CD4-positive, alpha-beta memory T cell (primary cell): Measurements from ENCODE around the gene BLM. TPM values are rescaled to one million over a fixed set of nuclear protein-coding genes. Genes with fewer than 3 reads are reported as not detected.

ENCODE experiments used
- CTCF ChIA-PET: fragments of 350-600 bp; sonication (Branson Sonifier 250); formaldehyde crosslinking; loops from one replicate; lab custom pipeline; 2021; ENCODE audit warnings: inconsistent platforms; ENCODE audit not compliant: partially characterized antibody; lab: Charles Lee
- POLR2A ChIA-PET: fragments of 350-600 bp; sonication (Branson Sonifier 250); formaldehyde crosslinking; loops from one replicate; lab custom pipeline; 2021; ENCODE audit not compliant: partially characterized antibody; lab: Charles Lee
- DNase-seq, 5 donors: peaks; one replicate each; pipeline versions ENCODE4 v3.0.0 to v3.0.0-alpha.2; 2020 to 2022; ENCODE audit warnings: mixed read lengths in 1 of 5
- H3K27ac ChIP-seq: one replicate; pipeline ENCODE4 v1.7.0; 2013; ENCODE audit warnings: low read depth, low read length
- H3K27me3 ChIP-seq: 2 replicates; pipeline ENCODE4 v1.7.0; 2013; ENCODE audit warnings: mild to moderate bottlenecking, low read length, moderate library complexity; ENCODE audit not compliant: insufficient read depth
- H3K36me3 ChIP-seq: 2 replicates; pipeline ENCODE4 v1.7.0; 2013; ENCODE audit warnings: mild to moderate bottlenecking, low read length, moderate library complexity; ENCODE audit not compliant: insufficient read depth
- H3K4me1 ChIP-seq: 2 replicates; pipeline ENCODE4 v1.7.0; 2013; ENCODE audit warnings: mild to moderate bottlenecking, low read length, moderate library complexity; ENCODE audit not compliant: insufficient read depth
- H3K4me3 ChIP-seq, 2 donors: one replicate each; pipeline ENCODE4 v1.7.0; 2013; ENCODE audit warnings: low read length in 2 of 2, mild to moderate bottlenecking in 1 of 2
- H3K9me3 ChIP-seq, 2 donors: one replicate each; pipeline ENCODE4 v1.7.0; 2013; ENCODE audit warnings: low read length in 2 of 2, control low read depth in 1 of 2; ENCODE audit not compliant: control insufficient read depth in 1 of 2
- H3K27ac Mint-ChIP-seq, 7 donors: one replicate each; pipeline ENCODE4 v1.8.0; 2020 to 2021; ENCODE audit warnings: mixed read lengths in 7 of 7, mild to moderate bottlenecking in 6 of 7, inconsistent platforms in 3 of 7, moderate library complexity in 3 of 7
- H3K27me3 Mint-ChIP-seq, 2 donors: one replicate each; pipeline ENCODE4 v1.8.0; 2020 to 2021; ENCODE audit warnings: mixed read lengths in 2 of 2
- H3K36me3 Mint-ChIP-seq, 2 donors: one replicate each; pipeline ENCODE4 v1.8.0; 2020 to 2021; ENCODE audit warnings: mixed read lengths in 2 of 2, inconsistent platforms in 1 of 2, mild to moderate bottlenecking in 1 of 2
- H3K4me1 Mint-ChIP-seq, 4 donors: one replicate each; pipeline ENCODE4 v1.8.0; 2020 to 2021; ENCODE audit warnings: mixed read lengths in 4 of 4, mild to moderate bottlenecking in 1 of 4
- H3K4me3 Mint-ChIP-seq, 8 donors: one replicate each; pipeline ENCODE4 v1.8.0; 2020 to 2021; ENCODE audit warnings: mixed read lengths in 8 of 8, mild to moderate bottlenecking in 7 of 8, moderate library complexity in 6 of 8, inconsistent platforms in 3 of 8
- H3K9me3 Mint-ChIP-seq, 8 donors: one replicate each; pipeline ENCODE4 v1.8.0; 2020 to 2021; ENCODE audit warnings: mixed read lengths in 8 of 8, mild to moderate bottlenecking in 5 of 8, inconsistent platforms in 3 of 8, moderate library complexity in 1 of 8
- intact Hi-C: fragments of 100-400 bp; cut with micrococcal nuclease; formaldehyde crosslinking; loops from one replicate; pipeline ENCODE4 v1.15.1; 2023
- polyA plus RNA-seq, 2 donors: library from polyadenylated mRNA; unstranded; fragments of 300-500 nt; fragmentation: Illumina TruSeq; gene quantifications; one replicate each; pipeline ENCODE4 v1.2.3, GENCODE V29; 2021
- total RNA-seq, 2 experiments: library from RNA; stranded (reverse); gene quantifications; one replicate each; pipeline ENCODE4 v1.2.3, GENCODE V29; 2021

BLM gene
- total and polyA plus RNA-seq, 4 experiments from 2014 or later = 1.2 to 8.9 (median 6.0) TPM

DNA sequence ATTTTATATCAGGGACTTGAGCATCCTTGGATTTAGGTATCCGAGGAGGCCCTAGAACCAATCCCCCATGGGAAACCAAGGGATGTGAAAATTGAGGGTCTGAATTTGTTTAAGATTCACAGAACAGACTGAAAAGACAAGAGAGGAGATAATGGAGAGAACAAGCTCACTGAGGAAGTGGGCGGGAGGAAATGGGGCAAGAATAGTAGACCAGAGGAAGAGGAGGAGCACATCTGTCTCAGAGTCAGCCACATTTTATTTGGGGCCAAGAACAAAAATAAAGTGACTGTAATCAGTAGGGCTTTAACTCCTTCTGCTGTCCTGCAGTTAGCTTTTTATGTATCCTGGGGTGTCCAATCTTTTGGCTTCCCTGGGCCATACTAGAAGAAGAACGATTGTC lies 63.8 kb downstream of the BLM start:
- H3K9me3 Mint-ChIP-seq = peaks cover 0 to 2% (median 0%) of the 10 kb centered on the region in 8 donors
- peaks cover 12 to 24% (median 15%) of the 10 kb centered on the region in 4 donors for H3K4me1 Mint-ChIP-seq
- H3K36me3 Mint-ChIP-seq = peaks cover 6 to 18% of the 10 kb centered on the region in 2 donors
- H3K27ac ChIP-seq = no peak overlapping the region
- intact Hi-C loops = no loop called here
- ChIA-PET POLR2A (no interaction called here), CTCF (interaction anchor here (2.0 kb wide), 1 partner anchor 105 kb away, joined by 11 read pairs; no protein-coding TSS in a partner anchor)
- H3K9me3 ChIP-seq = no peaks in the 10 kb centered on the region
- no peaks in the 10 kb centered on the region for H3K27me3 Mint-ChIP-seq
- peak overlapping the region in 6 of 8 donors; percentile 39 to 83 (median 55) for H3K4me3 Mint-ChIP-seq
- peaks cover 14% of the 10 kb centered on the region for H3K4me1 ChIP-seq
- peak in 3 of 5 donors; percentile 5 to 22 (median 20) for DNase-seq
- H3K27me3 ChIP-seq = no peaks in the 10 kb centered on the region
- no peak overlapping the region for H3K4me3 ChIP-seq
- no peaks in the 10 kb centered on the region for H3K36me3 ChIP-seq
- H3K27ac Mint-ChIP-seq = peak overlapping the region in 6 of 7 donors; percentile 43 to 90 (median 68)

DNA sequence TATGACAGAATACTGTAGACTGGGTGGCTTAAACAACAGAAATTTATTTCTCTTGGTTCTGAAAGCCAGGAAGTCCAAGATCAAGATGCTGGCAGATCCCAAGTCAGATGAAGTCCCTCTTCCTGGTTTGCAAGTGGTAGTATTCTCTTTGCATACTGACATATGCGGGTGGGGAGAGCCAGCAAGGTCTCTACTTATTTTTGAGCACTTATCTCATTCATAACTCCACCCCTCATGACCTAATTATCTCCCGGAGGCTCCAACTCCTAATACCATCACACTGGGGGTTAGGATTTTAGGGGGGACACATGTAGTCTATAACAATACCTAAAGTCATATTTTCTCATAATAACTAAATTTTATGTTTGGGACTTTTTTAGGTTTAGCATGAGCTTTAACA lies 65.3 kb downstream of the BLM start:
- intact Hi-C loops = no loop called here
- H3K9me3 Mint-ChIP-seq = peaks cover 0 to 2% (median 0%) of the 10 kb centered on the region in 8 donors
- DNase-seq = no peak
- H3K4me3 Mint-ChIP-seq = no peak overlapping the region
- H3K4me1 ChIP-seq = peaks cover 14% of the 10 kb centered on the region
- ChIA-PET POLR2A (interaction anchor here (1.0 kb wide), 1 partner anchor 65 kb away, joined by 3 read pairs; the partner anchor contains the start of gene BLM), CTCF (interaction anchor here (2.0 kb wide), 1 partner anchor 103 kb away, joined by 11 read pairs; no protein-coding TSS in a partner anchor)
- H3K27ac Mint-ChIP-seq = no peak overlapping the region
- H3K27ac ChIP-seq = no peak overlapping the region
- H3K4me1 Mint-ChIP-seq = peaks cover 12 to 24% (median 15%) of the 10 kb centered on the region in 4 donors
- peaks cover 3% of the 10 kb centered on the region for H3K36me3 ChIP-seq
- no peaks in the 10 kb centered on the region for H3K27me3 Mint-ChIP-seq
- H3K9me3 ChIP-seq = no peaks in the 10 kb centered on the region
- H3K4me3 ChIP-seq = no peak overlapping the region
- no peaks in the 10 kb centered on the region for H3K27me3 ChIP-seq
- H3K36me3 Mint-ChIP-seq = peaks cover 7 to 13% of the 10 kb centered on the region in 2 donors

GRCh38 chr15:90787881-90788280 lies 70.7 kb downstream of the BLM start:
- H3K27ac Mint-ChIP-seq = no peak overlapping the region
- H3K4me3 Mint-ChIP-seq = no peak overlapping the region
- DNase-seq = no peak
- Histone ChIP-seq H3K9me3 (no peaks in the 10 kb centered on the region), H3K27ac (no peak overlapping the region), H3K4me3 (no peak overlapping the region), H3K4me1 (no peaks in the 10 kb centered on the region), H3K36me3 (peaks cover 3% of the 10 kb centered on the region), H3K27me3 (no peaks in the 10 kb centered on the region)
- CTCF ChIA-PET = no interaction called here
- POLR2A ChIA-PET = no interaction called here
- H3K27me3 Mint-ChIP-seq = no peaks in the 10 kb centered on the region
- H3K36me3 Mint-ChIP-seq = peaks cover 17 to 19% of the 10 kb centered on the region in 2 donors
- H3K4me1 Mint-ChIP-seq = no peaks in the 10 kb centered on the region
- intact Hi-C loops = no loop called here
- no peaks in the 10 kb centered on the region for H3K9me3 Mint-ChIP-seq

GRCh38 chr15:90789462-90789861 lies 72.3 kb downstream of the BLM start:
- Histone ChIP-seq H3K4me1 (no peaks in the 10 kb centered on the region), H3K4me3 (no peak overlapping the region), H3K36me3 (peaks cover 3% of the 10 kb centered on the region), H3K9me3 (no peaks in the 10 kb centered on the region), H3K27ac (no peak overlapping the region), H3K27me3 (no peaks in the 10 kb centered on the region)
- ChIA-PET CTCF (no interaction called here), POLR2A (interaction anchor here (1.0 kb wide), 1 partner anchor 72 kb away, joined by 3 read pairs; the partner anchor contains the start of gene BLM)
- intact Hi-C loops = no loop called here
- Mint-ChIP-seq H3K36me3 (peaks cover 17 to 19% of the 10 kb centered on the region in 2 donors), H3K27me3 (no peaks in the 10 kb centered on the region), H3K4me1 (peaks cover 0 to 3% (median 0%) of the 10 kb centered on the region in 4 donors), H3K9me3 (no peaks in the 10 kb centered on the region), H3K27ac (no peak overlapping the region), H3K4me3 (no peak overlapping the region)
- DNase-seq = no peak

DNA sequence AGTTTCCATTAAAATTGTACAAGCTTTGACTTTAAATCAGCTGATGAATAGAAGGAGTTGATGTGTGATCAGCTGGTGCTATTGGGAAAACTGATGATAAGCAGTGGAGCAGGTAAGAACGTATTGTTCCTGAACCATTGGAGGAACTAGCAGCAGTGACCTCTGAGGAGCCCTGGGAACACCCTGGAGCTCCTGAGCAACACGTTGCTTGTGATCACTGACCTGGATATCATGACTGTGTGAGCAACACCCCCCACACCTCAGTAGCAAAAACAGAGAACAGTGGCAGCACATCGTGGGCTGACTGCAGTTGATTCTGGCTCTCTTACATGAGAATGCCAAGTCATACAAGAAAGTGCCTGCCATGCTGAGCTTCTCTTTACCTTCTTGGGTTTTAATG lies 72.9 kb downstream of the BLM start:
- peaks cover 13 to 16% of the 10 kb centered on the region in 2 donors for H3K36me3 Mint-ChIP-seq
- intact Hi-C loops = no loop called here
- CTCF ChIA-PET = interaction anchor here (0.6 kb wide), 1 partner anchor 29 kb away, joined by 3 read pairs; no protein-coding TSS in a partner anchor

GRCh38 chr15:90790561-90790960 lies 73.4 kb downstream of the BLM start:
- CTCF ChIA-PET = interaction anchor here (0.6 kb wide), 1 partner anchor 28 kb away, joined by 3 read pairs; no protein-coding TSS in a partner anchor
- Histone ChIP-seq H3K4me1 (no peaks in the 10 kb centered on the region), H3K9me3 (no peaks in the 10 kb centered on the region), H3K27ac (no peak overlapping the region), H3K4me3 (no peak overlapping the region), H3K36me3 (peaks cover 3% of the 10 kb centered on the region), H3K27me3 (no peaks in the 10 kb centered on the region)
- Mint-ChIP-seq H3K36me3 (peaks cover 14 to 16% of the 10 kb centered on the region in 2 donors), H3K4me3 (no peak overlapping the region), H3K4me1 (peaks cover 0 to 3% (median 0%) of the 10 kb centered on the region in 4 donors), H3K27me3 (no peaks in the 10 kb centered on the region), H3K27ac (no peak overlapping the region), H3K9me3 (no peaks in the 10 kb centered on the region)
- DNase-seq = no peak
- intact Hi-C loops = no loop called here
- POLR2A ChIA-PET = no interaction called here

More for the DNA sequence above, 72.9 kb downstream of the BLM start:
- no peaks in the 10 kb centered on the region for H3K9me3 ChIP-seq
- Mint-ChIP-seq H3K27ac (no peak overlapping the region), H3K27me3 (no peaks in the 10 kb centered on the region), H3K4me3 (no peak overlapping the region), H3K4me1 (peaks cover 0 to 3% (median 0%) of the 10 kb centered on the region in 4 donors), H3K9me3 (no peaks in the 10 kb centered on the region)
- H3K36me3 ChIP-seq = peaks cover 3% of the 10 kb centered on the region
- H3K27ac ChIP-seq = no peak overlapping the region
- POLR2A ChIA-PET = interaction anchor here (1.0 kb wide), 1 partner anchor 73 kb away, joined by 3 read pairs; the partner anchor contains the start of gene BLM
- no peaks in the 10 kb centered on the region for H3K4me1 ChIP-seq
- DNase-seq = no peak
- H3K27me3 ChIP-seq = no peaks in the 10 kb centered on the region
- no peak overlapping the region for H3K4me3 ChIP-seq

GRCh38 chr15:90794538-90794937 lies 77.4 kb downstream of the BLM start:
- no peaks in the 10 kb centered on the region for H3K4me1 ChIP-seq
- DNase-seq = no peak
- no peaks in the 10 kb centered on the region for H3K27me3 ChIP-seq
- Mint-ChIP-seq H3K4me3 (no peak overlapping the region), H3K36me3 (peaks cover 11 to 17% of the 10 kb centered on the region in 2 donors), H3K4me1 (peaks cover 0 to 3% (median 0%) of the 10 kb centered on the region in 4 donors), H3K9me3 (peaks cover 0 to 3% (median 0%) of the 10 kb centered on the region in 8 donors), H3K27ac (no peak overlapping the region), H3K27me3 (no peaks in the 10 kb centered on the region)
- intact Hi-C loops = no loop called here
- H3K4me3 ChIP-seq = no peak overlapping the region
- H3K9me3 ChIP-seq = no peaks in the 10 kb centered on the region
- no peaks in the 10 kb centered on the region for H3K36me3 ChIP-seq
- H3K27ac ChIP-seq = no peak overlapping the region
- ChIA-PET CTCF (no interaction called here), POLR2A (no interaction called here)
